ENCODE measurements around the gene CRABP2. TPM values are rescaled to one million over a fixed set of nuclear protein-coding genes. Genes with fewer than 3 reads are reported as not detected.

CRABP2 gene
- total and polyA plus RNA-seq, 12 donors, result 3.1 to 17.8 (median 7.2) TPM

- Histone ChIP-seq H3K9me3 (replicated peaks in 1 of 3) (no peaks in the 10 kb centered on the region), H3K36me3 (replicated peaks in 1 of 2) (no peaks in the 10 kb centered on the region), H3K27ac (peak overlapping the region in 2 of 5 donors; percentile 13 to 62), H3K4me3 (peak overlapping the region in 1 of 4 donors; percentile 35), H3K27me3 (peaks cover 34% of the 10 kb centered on the region), H3K4me1 (replicated peaks in 1 of 2) (peaks cover 0 to 14% of the 10 kb centered on the region in 2 donors)
- intact Hi-C loops (cut with DNase I), result no loop called here
- 45 to 62% (median 59%) methylated on average over 7 to 18 of the region's 18 CpGs for WGBS, 4 donors
- no peak for DNase-seq
- TF ChIP-seq CTCF (IDR thresholded peaks at IDR 0.05), result no peak
- no peak for TF ChIP-seq POLR2A (IDR thresholded peaks at IDR 0.05)
These were observed 29.9 kb downstream of the CRABP2 start for GRCh38 chr1:156675210-156676113.

GRCh38 chr1:156673387-156674121, 31.8 kb downstream of the CRABP2 start:
- peaks cover 28% of the 10 kb centered on the region for H3K27me3 ChIP-seq
- 68 to 90% (median 73%) methylated on average over 5 to 8 of the region's 8 CpGs for WGBS, 4 donors
- no peaks in the 10 kb centered on the region for H3K36me3 ChIP-seq (replicated peaks in 1 of 2)
- no peak for DNase-seq
- peaks cover 0 to 14% of the 10 kb centered on the region in 2 donors for H3K4me1 ChIP-seq (replicated peaks in 1 of 2)
- H3K27ac ChIP-seq, result no peak overlapping the region
- TF ChIP-seq POLR2A (IDR thresholded peaks at IDR 0.05) (no peak), CTCF (IDR thresholded peaks at IDR 0.05) (no peak)
- intact Hi-C loops (cut with DNase I), result no loop called here
- no peak overlapping the region for H3K4me3 ChIP-seq
- no peaks in the 10 kb centered on the region for H3K9me3 ChIP-seq (replicated peaks in 1 of 3)

- H3K27ac ChIP-seq, result no peak overlapping the region
- peaks cover 0 to 13% of the 10 kb centered on the region in 2 donors for H3K4me1 ChIP-seq (replicated peaks in 1 of 2)
These were observed 33.6 kb downstream of the CRABP2 start for GRCh38 chr1:156671804-156672203.

More at GRCh38 chr1:156671804-156672203, 33.6 kb downstream of the CRABP2 start:
- Histone ChIP-seq H3K9me3 (replicated peaks in 1 of 3) (no peaks in the 10 kb centered on the region), H3K4me3 (no peak overlapping the region), H3K36me3 (replicated peaks in 1 of 2) (no peaks in the 10 kb centered on the region), H3K27me3 (peaks cover 15% of the 10 kb centered on the region)
- intact Hi-C loops (cut with DNase I), result no loop called here
- 88 to 96% (median 95%) methylated on average over 2 of the region's 2 CpGs for WGBS, 4 donors
- no peak for DNase-seq
- TF ChIP-seq POLR2A (IDR thresholded peaks at IDR 0.05), result no peak
- no peak for TF ChIP-seq CTCF (IDR thresholded peaks at IDR 0.05)

Data from adrenal gland (tissue), 12 donors.